OCI-LY7 (cell line): Measurements from ENCODE around the gene MYBPC1. TPM values are rescaled to one million over a fixed set of nuclear protein-coding genes. Genes with fewer than 3 reads are reported as not detected.
"Not testable (repeated sequence)": the region's sequence is repeated elsewhere in the genome, so short reads cannot be mapped to it uniquely, and the experiment has no call there.

ENCODE experiments used
- BruUV-seq: library from RNA; stranded (reverse); fragments of 400-500 nt; replicated peaks from 2 replicates; lab custom pipeline; 2021; lab: Mats Ljungman, UMichigan
- CTCF ChIA-PET: fragments of 300-600 bp; sonication (Branson Sonifier 250); formaldehyde crosslinking; loops from one replicate; lab custom pipeline; 2022; ENCODE audit warnings: antibody characterized with exemption; ENCODE audit not compliant: unreplicated experiment; lab: Charles Lee
- POLR2A ChIA-PET: fragments of 300-600 bp; sonication (Branson Sonifier 250); formaldehyde crosslinking; loops from one replicate; lab custom pipeline; 2022; ENCODE audit warnings: antibody characterized with exemption; lab: Charles Lee
- DNase-seq: peaks from one replicate; pipeline ENCODE4 v3.0.0-alpha.2; 2015; ENCODE audit warnings: low spot score
- H2AFZ ChIP-seq: fragments of 200-600 bp; sonication (generic), shearing (Covaris generic); 2 replicates; pipeline ENCODE4 v1.6.1; 2014; ENCODE audit warnings: mild to moderate bottlenecking, antibody characterized with exemption, low read length, moderate library complexity
- H3K27ac ChIP-seq: fragments of 200-600 bp; sonication (generic); 2 replicates; pipeline ENCODE4 v1.5.1; 2014; ENCODE audit warnings: mixed run types, low read depth, mild to moderate bottlenecking, moderate library complexity, low read length, inconsistent platforms; ENCODE audit not compliant: poor library complexity, severe bottlenecking
- H3K36me3 ChIP-seq: fragments of 200-600 bp; sonication (generic); 2 replicates; pipeline ENCODE4 v1.6.1; 2014; ENCODE audit warnings: mild to moderate bottlenecking, antibody characterized with exemption, low read length, moderate library complexity, mixed read lengths; ENCODE audit not compliant: insufficient read depth
- H3K4me1 ChIP-seq: fragments of 200-600 bp; sonication (generic); 2 replicates; pipeline ENCODE4 v1.5.1; 2014; ENCODE audit warnings: mild to moderate bottlenecking, low read length; ENCODE audit not compliant: insufficient read depth, poor library complexity, severe bottlenecking
- H3K4me2 ChIP-seq: fragments of 200-600 bp; sonication (generic); 2 replicates; pipeline ENCODE4 v1.6.1; 2014; ENCODE audit warnings: mild to moderate bottlenecking, low read length
- H3K4me3 ChIP-seq: fragments of 200-600 bp; sonication (generic); 2 replicates; pipeline ENCODE4 v1.5.1; 2014; ENCODE audit warnings: mild to moderate bottlenecking, low read depth, low read length; ENCODE audit not compliant: poor library complexity, severe bottlenecking
- H3K79me2 ChIP-seq: fragments of 200-600 bp; sonication (generic); 2 replicates; pipeline ENCODE4 v1.6.1; 2016; ENCODE audit warnings: low read depth, mild to moderate bottlenecking, low read length, moderate library complexity, mixed read lengths; ENCODE audit not compliant: insufficient read depth
- H3K9me2 ChIP-seq: fragments of 200-600 bp; sonication (generic); 2 replicates; pipeline ENCODE4 v1.6.1; 2016; ENCODE audit warnings: mild to moderate bottlenecking, low read length, mixed read lengths; ENCODE audit not compliant: insufficient read depth
- H3K9me3 ChIP-seq: fragments of 200-600 bp; sonication (generic); 2 replicates; pipeline ENCODE4 v1.6.1; 2014; ENCODE audit warnings: mild to moderate bottlenecking, mixed run types, low read length, mixed read lengths
- H4K20me1 ChIP-seq: fragments of 200-600 bp; sonication (generic); 2 replicates; pipeline ENCODE4 v1.6.1; 2014; ENCODE audit warnings: mild to moderate bottlenecking, antibody characterized with exemption, low read length, moderate library complexity, mixed read lengths; ENCODE audit not compliant: insufficient read depth
- EZH2phosphoT487 ChIP-seq: fragments of 200-600 bp; sonication (generic); IDR thresholded peaks from 2 replicates; pipeline ENCODE4 v1.6.1; 2018; ENCODE audit warnings: low read depth, borderline replicate concordance, mild to moderate bottlenecking, mixed run types, antibody characterized with exemption, low read length, moderate library complexity, mixed read lengths
- intact Hi-C: fragments of 100-400 bp; cut with micrococcal nuclease; formaldehyde crosslinking; loops from one replicate; pipeline ENCODE4 v1.10.0; 2022; ENCODE audit not compliant: unreplicated experiment
- total RNA-seq, 2 experiments: library from RNA; depleted of rRNA in 1 of 2; stranded (reverse); fragments of >200 nt in 1 of 2; shearing (Covaris generic) in 1 of 2; gene quantifications; 2 replicates each; pipeline ENCODE4 v1.2.3, GENCODE V29; 2014 to 2022
- TF ChIP-seq, protein P1 (sequence below): fragments of 200-600 bp; sonication (generic); conservative IDR thresholded peaks from 2 replicates; pipeline ENCODE4 v1.5.1; 2014; ENCODE audit warnings: mild to moderate bottlenecking, antibody characterized with exemption, low read length, moderate library complexity, mixed read lengths

MYBPC1 gene
- total RNA-seq, 2 experiments from 2014 or later, result not detected

DNA sequence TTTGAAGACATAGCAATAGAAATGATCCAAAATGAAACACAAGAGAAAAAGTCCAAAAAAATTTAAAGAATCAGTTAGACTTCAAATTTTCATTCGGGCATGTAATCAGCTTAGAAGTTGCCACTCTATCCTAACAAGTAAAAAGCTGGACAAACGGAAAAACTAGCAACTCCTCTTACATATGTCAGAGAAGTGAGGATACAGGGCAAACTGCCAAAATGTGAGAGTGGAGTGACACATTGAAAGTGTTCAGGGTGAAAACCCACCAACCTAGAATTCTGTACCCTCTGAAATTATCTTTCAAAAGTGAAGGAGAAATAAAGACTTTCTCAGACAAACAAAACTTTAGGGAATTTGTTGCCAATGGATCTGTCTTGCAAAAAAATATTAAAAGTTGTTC is 60.6 kb downstream of the MYBPC1 start:
- Histone ChIP-seq H3K9me3 (no peaks in the 10 kb centered on the region), H3K4me3 (no peak overlapping the region), H2AFZ (no peak overlapping the region), H3K27ac (no peak overlapping the region), H3K9me2 (no peaks in the 10 kb centered on the region), H3K4me2 (no peak overlapping the region), H3K4me1 (no peaks in the 10 kb centered on the region), H3K36me3 (no peaks in the 10 kb centered on the region), H3K79me2 (no peaks in the 10 kb centered on the region), H4K20me1 (no peaks in the 10 kb centered on the region)
- no TSS peak for BruUV-seq
- intact Hi-C loops, result no loop called here
- ChIA-PET POLR2A (interaction anchor here (1.0 to 1.2 kb wide), 3 partner anchors 15 to 67 kb away, joined by 3 to 7 read pairs (median 5); no protein-coding TSS in a partner anchor), CTCF (interaction anchor here (1.0 kb wide), 1 partner anchor 9 kb away, joined by 3 read pairs; no protein-coding TSS in a partner anchor)
- no peak for DNase-seq
- TF ChIP-seq EZH2phosphoT487, result no peak
- TF ChIP-seq, protein P1, sequence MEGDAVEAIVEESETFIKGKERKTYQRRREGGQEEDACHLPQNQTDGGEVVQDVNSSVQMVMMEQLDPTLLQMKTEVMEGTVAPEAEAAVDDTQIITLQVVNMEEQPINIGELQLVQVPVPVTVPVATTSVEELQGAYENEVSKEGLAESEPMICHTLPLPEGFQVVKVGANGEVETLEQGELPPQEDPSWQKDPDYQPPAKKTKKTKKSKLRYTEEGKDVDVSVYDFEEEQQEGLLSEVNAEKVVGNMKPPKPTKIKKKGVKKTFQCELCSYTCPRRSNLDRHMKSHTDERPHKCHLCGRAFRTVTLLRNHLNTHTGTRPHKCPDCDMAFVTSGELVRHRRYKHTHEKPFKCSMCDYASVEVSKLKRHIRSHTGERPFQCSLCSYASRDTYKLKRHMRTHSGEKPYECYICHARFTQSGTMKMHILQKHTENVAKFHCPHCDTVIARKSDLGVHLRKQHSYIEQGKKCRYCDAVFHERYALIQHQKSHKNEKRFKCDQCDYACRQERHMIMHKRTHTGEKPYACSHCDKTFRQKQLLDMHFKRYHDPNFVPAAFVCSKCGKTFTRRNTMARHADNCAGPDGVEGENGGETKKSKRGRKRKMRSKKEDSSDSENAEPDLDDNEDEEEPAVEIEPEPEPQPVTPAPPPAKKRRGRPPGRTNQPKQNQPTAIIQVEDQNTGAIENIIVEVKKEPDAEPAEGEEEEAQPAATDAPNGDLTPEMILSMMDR, result no peak

DNA sequence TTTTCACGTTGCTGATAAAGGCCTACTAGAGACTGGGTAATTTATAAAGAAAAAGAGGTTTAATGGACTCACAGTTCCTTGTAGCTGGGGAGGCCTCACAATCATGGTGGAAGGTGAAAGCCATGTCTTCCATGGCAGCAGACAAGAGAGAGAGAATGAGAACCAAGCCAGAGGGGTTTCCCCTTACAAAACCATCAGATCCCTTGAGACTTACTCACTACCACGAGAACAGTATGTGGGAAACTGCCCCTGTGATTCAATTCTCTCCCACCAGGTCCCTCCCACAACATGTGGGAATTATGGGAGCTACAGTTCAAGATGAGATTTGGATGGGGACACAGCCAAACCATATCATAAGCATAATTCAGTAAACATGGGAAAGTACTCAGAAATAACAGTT is 65.9 kb downstream of the MYBPC1 start:
- H4K20me1 ChIP-seq, H3K9me3 ChIP-seq, H3K4me2 ChIP-seq, H2AFZ ChIP-seq, POLR2A ChIA-PET, H3K4me3 ChIP-seq, CTCF ChIA-PET, H3K36me3 ChIP-seq, intact Hi-C loops, H3K27ac ChIP-seq, H3K9me2 ChIP-seq, H3K79me2 ChIP-seq, H3K4me1 ChIP-seq, BruUV-seq, DNase-seq: not testable (repeated sequence)

DNA sequence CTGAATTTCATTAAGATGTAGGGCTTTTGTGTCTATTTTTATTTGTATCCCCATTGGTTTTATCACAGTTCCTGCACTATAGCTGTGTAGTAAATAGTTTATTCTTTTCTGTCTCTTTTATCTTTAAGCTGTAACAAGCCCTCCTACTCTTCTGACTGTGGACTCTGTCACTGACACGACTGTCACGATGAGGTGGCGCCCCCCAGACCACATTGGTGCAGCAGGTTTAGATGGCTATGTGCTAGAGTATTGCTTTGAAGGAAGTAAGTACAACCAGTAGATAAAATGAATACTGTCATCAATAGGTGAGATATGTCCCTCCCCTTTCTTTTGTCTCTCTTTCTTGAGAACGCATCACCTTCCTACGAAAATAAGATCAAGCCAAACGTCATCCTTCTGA is 68.5 kb downstream of the MYBPC1 start:
- Histone ChIP-seq H3K27ac (no peak overlapping the region), H2AFZ (no peak overlapping the region), H3K4me3 (no peak overlapping the region), H3K9me2 (no peaks in the 10 kb centered on the region), H3K4me2 (no peak overlapping the region), H3K36me3 (no peaks in the 10 kb centered on the region), H3K4me1 (no peaks in the 10 kb centered on the region), H3K79me2 (no peaks in the 10 kb centered on the region), H3K9me3 (no peaks in the 10 kb centered on the region), H4K20me1 (no peaks in the 10 kb centered on the region)
- no TSS peak for BruUV-seq
- ChIA-PET POLR2A (no interaction called here), CTCF (no interaction called here)
- intact Hi-C loops, result no loop called here
- no peak for DNase-seq
- TF ChIP-seq, protein P1, result no peak
- TF ChIP-seq EZH2phosphoT487, result no peak
